GM12865 (cell line): ENCODE results near the gene PDXK.

Source experiments
- DNase-seq: peaks from one replicate; pipeline ENCODE4 v3.0.0; 2010; ENCODE audit warnings: low read depth
- H3K4me3 ChIP-seq: 2 replicates; pipeline ENCODE4 v1.5.1; 2011; ENCODE audit warnings: mild to moderate bottlenecking, low read depth, low read length, control low read depth
- TF ChIP-seq, protein P1 (sequence below): IDR thresholded peaks from 2 replicates; pipeline ENCODE4 v1.5.1; 2011; ENCODE audit warnings: low read length, control low read depth, low read depth, inconsistent platforms; ENCODE audit not compliant: insufficient read depth; ENCODE audit errors: missing control alignments

Gene PDXK

GRCh38 chr21:43733060-43733459 is 14.1 kb downstream of the PDXK start:
- no peak for DNase-seq
- H3K4me3 ChIP-seq: no peak overlapping the region
- TF ChIP-seq, protein P1, sequence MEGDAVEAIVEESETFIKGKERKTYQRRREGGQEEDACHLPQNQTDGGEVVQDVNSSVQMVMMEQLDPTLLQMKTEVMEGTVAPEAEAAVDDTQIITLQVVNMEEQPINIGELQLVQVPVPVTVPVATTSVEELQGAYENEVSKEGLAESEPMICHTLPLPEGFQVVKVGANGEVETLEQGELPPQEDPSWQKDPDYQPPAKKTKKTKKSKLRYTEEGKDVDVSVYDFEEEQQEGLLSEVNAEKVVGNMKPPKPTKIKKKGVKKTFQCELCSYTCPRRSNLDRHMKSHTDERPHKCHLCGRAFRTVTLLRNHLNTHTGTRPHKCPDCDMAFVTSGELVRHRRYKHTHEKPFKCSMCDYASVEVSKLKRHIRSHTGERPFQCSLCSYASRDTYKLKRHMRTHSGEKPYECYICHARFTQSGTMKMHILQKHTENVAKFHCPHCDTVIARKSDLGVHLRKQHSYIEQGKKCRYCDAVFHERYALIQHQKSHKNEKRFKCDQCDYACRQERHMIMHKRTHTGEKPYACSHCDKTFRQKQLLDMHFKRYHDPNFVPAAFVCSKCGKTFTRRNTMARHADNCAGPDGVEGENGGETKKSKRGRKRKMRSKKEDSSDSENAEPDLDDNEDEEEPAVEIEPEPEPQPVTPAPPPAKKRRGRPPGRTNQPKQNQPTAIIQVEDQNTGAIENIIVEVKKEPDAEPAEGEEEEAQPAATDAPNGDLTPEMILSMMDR: no peak

GRCh38 chr21:43733529-43734071 is 14.7 kb downstream of the PDXK start:
- no peak for DNase-seq
- TF ChIP-seq, protein P1: no peak
- H3K4me3 ChIP-seq: no peak overlapping the region

DNA sequence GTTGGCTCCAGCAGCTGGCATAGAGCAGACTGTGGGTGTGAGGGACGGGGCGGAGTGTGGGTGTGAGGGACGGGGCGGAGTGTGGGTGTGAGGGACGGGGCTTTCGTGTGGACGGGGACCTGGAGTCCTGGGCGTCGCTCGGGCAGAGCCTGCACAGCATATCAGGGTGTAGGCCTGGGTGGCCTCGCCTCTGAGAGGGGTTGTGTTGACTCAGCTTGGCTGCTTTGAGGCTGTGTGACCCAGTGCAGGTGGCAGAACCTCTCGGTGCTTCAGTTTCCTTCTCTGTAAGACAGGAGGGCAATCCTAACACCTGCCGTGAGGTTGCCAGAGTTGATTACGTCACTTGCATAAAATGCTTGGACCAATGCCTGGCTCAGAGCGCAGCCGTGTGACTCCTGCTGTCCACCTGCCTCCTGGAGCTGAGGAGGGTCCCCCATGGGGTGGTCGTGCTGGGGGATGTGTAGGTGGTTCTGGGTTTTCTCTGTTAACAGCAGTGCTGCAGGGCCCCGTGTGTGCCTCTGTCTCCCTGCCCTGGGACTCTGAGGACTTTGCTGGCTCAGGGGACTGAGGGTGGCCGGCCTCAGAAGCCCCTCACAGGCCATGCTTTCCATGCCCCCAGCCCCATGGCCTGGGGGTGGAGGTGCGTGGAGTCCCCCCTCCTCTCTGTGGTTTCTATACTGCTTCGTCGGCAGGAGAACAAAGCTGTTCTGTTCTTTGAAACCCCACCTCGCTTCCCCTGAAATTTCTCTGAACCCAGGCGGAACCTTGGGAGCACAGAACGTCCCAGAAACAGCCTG is 15.4 kb downstream of the PDXK start:
- TF ChIP-seq, protein P1: no peak
- H3K4me3 ChIP-seq: no peak overlapping the region
- no peak for DNase-seq

DNA sequence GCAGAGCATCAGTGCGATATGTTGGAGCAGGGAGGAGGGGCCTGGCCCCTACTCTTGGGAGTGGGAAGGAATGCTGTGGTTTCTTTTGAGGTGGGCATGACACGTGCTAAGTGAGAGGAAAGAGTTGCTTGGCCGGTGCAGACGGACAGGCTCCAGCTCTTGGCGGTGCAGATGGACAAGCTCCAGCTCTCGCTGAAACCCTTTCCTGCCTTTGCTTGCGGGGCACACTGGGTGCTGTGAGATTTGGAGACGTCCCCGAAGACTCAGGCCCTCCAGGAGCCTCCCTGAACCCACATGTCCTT is 15.9 kb downstream of the PDXK start:
- TF ChIP-seq, protein P1: no peak
- no peak overlapping the region for H3K4me3 ChIP-seq
- DNase-seq: no peak

DNA sequence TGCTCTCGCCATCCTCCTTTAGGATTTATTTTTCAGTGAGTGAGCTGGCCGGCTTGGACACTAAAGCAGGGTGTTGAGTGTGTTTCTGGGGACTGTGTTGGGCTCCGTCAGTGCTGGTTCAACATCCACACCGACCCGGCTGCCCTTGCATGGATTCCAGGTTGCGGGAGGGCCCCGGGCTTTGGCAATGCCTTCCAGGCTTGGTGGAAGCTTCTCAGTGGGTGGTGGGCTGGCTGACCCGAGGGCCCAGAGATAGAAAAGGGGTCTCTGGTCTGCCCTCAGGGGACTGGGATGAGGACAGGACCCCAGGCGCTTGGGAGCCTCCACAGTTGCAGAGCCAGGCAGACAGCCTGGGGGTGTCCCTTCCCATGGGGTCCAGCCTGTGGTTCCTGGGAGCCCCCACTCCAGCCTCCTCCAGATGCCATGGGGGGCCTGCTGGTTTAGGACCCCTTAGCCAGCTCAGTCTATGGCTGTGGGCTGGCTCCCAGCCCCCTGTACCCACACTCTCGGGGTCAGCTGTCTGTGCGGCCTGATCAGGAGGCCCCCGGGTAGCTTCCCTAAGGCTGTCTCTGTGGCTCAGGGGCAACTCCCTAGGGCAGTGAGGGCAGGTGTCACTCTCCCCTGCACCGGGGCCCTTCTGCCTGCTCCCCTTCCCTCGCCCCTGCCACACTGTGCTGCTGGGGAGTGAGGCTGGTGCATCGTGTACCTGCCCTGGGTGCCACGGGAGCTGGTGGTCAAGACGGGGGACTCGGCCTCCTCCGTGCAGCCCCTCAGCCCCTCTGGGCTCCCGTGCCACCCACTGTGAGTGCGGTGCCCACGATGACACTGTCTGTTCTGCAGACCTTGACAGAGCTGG is 16.5 kb downstream of the PDXK start:
- no peak overlapping the region for H3K4me3 ChIP-seq
- TF ChIP-seq, protein P1: no peak
- no peak for DNase-seq

DNA sequence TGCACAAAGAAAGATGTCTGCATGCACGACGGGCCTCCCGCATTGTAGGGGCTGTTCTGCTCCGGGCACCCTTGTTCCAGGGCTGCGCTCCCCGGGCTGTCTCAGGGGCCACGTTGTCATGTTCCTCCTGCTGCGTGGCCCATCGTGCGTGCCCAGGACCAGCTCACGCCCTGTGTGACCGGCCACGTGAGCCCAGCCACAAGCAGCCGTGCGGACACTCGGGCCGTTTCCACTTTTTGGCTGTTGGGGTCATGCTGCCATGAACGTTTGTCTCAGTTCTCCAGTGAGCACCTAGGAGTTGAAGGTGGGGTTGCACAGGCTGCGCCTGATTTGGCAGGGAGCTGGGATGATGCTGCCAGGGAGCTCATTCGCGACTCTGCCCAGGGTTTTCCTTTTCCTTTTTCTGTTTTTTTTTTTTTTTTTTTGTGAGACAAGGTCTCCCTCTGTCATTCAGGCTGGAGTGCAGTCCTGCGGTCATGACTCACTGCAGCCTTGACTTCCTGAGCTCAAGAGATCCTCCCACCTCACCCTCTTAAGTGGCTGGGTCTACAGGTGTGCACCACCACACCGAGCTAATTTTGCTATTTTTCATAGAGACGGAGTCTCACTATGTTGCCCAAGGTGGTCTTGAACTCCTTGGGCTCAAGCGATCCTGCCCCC is 17.4 kb downstream of the PDXK start:
- TF ChIP-seq, protein P1: no peak
- no peak overlapping the region for H3K4me3 ChIP-seq
- no peak for DNase-seq
